Neural cell (in vitro differentiated cells): ENCODE data around the gene SNRPA1. TPM values are rescaled to one million over a fixed set of nuclear protein-coding genes. Genes with fewer than 3 reads are reported as not detected.

Experiments
- H2AFZ ChIP-seq: fragments of 200-600, 300-800 bp; sonication (generic), shearing (Covaris generic); 2 replicates; pipeline ENCODE4 v1.6.0; 2014; ENCODE audit warnings: low read depth, mild to moderate bottlenecking, antibody characterized with exemption, low read length, moderate library complexity
- H3F3A ChIP-seq: fragments of 200-600 bp; shearing (Covaris generic); 2 replicates; pipeline ENCODE4 v1.6.1; 2016; ENCODE audit warnings: mild to moderate bottlenecking, moderate library complexity, mixed read lengths, antibody characterized with exemption, low read length; ENCODE audit not compliant: insufficient read depth, poor library complexity, severe bottlenecking
- H3K27ac ChIP-seq: fragments of 200-600, 300-800 bp; sonication (generic), shearing (Covaris generic); 2 replicates; pipeline ENCODE4 v1.5.1; 2014; ENCODE audit warnings: mild to moderate bottlenecking, low read length, moderate library complexity
- H3K27me3 ChIP-seq: fragments of 300-800, 200-600 bp; sonication (generic), shearing (Covaris generic); 2 replicates; pipeline ENCODE4 v1.6.0; 2014; ENCODE audit warnings: mild to moderate bottlenecking, low read depth, low read length, moderate library complexity; ENCODE audit not compliant: insufficient read depth
- H3K36me3 ChIP-seq: fragments of 300-800, 200-600 bp; sonication (generic), shearing (Covaris generic); 2 replicates; pipeline ENCODE4 v1.5.1; 2014; ENCODE audit warnings: mild to moderate bottlenecking, antibody characterized with exemption, low read length, moderate library complexity; ENCODE audit not compliant: insufficient read depth
- H3K4me2 ChIP-seq: fragments of 300-800, 200-600 bp; sonication (generic), shearing (Covaris generic); 2 replicates; pipeline ENCODE4 v1.6.0; 2014; ENCODE audit warnings: mild to moderate bottlenecking, low read length
- H3K4me3 ChIP-seq: fragments of 300-800, 200-600 bp; sonication (generic), shearing (Covaris generic); 2 replicates; pipeline ENCODE4 v1.5.1; 2014; ENCODE audit warnings: mild to moderate bottlenecking, low read length, moderate library complexity
- H3K79me2 ChIP-seq: fragments of 200-600 bp; shearing (Covaris generic); replicated peaks from 2 replicates; pipeline ENCODE4 v1.6.0; 2014; ENCODE audit warnings: mild to moderate bottlenecking, low read length, moderate library complexity; ENCODE audit not compliant: insufficient read depth
- H3K9ac ChIP-seq: fragments of 300-800, 200-600 bp; sonication (generic), shearing (Covaris generic); 2 replicates; pipeline ENCODE4 v1.6.1; 2016; ENCODE audit warnings: mild to moderate bottlenecking, low read length, mixed read lengths
- H3K9me2 ChIP-seq: fragments of 200-600 bp; shearing (Covaris generic); 2 replicates; pipeline ENCODE4 v1.6.1; 2016; ENCODE audit warnings: mild to moderate bottlenecking, low read length, mixed read lengths; ENCODE audit not compliant: insufficient read depth
- H3K9me3 ChIP-seq: fragments of 200-600, 300-800 bp; sonication (generic), shearing (Covaris generic); 2 replicates; pipeline ENCODE4 v1.6.1; 2016; ENCODE audit warnings: mild to moderate bottlenecking, mixed run types, low read length, moderate library complexity, mixed read lengths
- H4K20me1 ChIP-seq: fragments of 200-600 bp; shearing (Covaris generic); 2 replicates; pipeline ENCODE4 v1.6.1; 2016; ENCODE audit warnings: mild to moderate bottlenecking, mixed run types; ENCODE audit not compliant: insufficient read depth
- EP300 ChIP-seq: fragments of 450-650 bp; conservative IDR thresholded peaks from 2 replicates; pipeline ENCODE4 v1.6.1; 2014; ENCODE audit warnings: antibody characterized with exemption, mild to moderate bottlenecking, moderate library complexity; ENCODE audit not compliant: poor library complexity, severe bottlenecking
- EZH2 ChIP-seq: fragments of 200-600, 300-800 bp; shearing (Covaris generic), sonication (generic); IDR thresholded peaks from 2 replicates; pipeline ENCODE4 v1.6.1; 2014; ENCODE audit warnings: antibody characterized with exemption, low read length, borderline replicate concordance, mild to moderate bottlenecking; ENCODE audit not compliant: insufficient read depth, poor library complexity, severe bottlenecking
- MXI1 ChIP-seq: fragments of 450-650 bp; conservative IDR thresholded peaks from 2 replicates; pipeline ENCODE4 v1.6.1; 2014; ENCODE audit warnings: antibody characterized with exemption, mild to moderate bottlenecking; ENCODE audit not compliant: poor library complexity, severe bottlenecking
- POLR2AphosphoS5 ChIP-seq: IDR thresholded peaks from 2 replicates; pipeline ENCODE4 v1.6.1; 2012
- RAD21 ChIP-seq: fragments of 450-650 bp; conservative IDR thresholded peaks from 2 replicates; pipeline ENCODE4 v1.6.1; 2014; ENCODE audit warnings: antibody characterized with exemption, mild to moderate bottlenecking, moderate library complexity
- REST ChIP-seq: IDR thresholded peaks from 2 replicates; pipeline ENCODE4 v1.6.1; 2012; ENCODE audit warnings: borderline replicate concordance
- SMC3 ChIP-seq: fragments of 450-650 bp; conservative IDR thresholded peaks from 2 replicates; pipeline ENCODE4 v1.6.1; 2014; ENCODE audit warnings: antibody characterized with exemption, mild to moderate bottlenecking, moderate library complexity; ENCODE audit not compliant: poor library complexity
- TAF1 ChIP-seq: IDR thresholded peaks from 2 replicates; pipeline ENCODE4 v1.6.1; 2012; ENCODE audit warnings: low read depth
- polyA plus RNA-seq: library from polyadenylated mRNA; depleted of rRNA; stranded (reverse); fragments of >200 nt; gene quantifications from 2 replicates; pipeline ENCODE4 v1.2.3, GENCODE V29; 2014

Gene SNRPA1
- polyA plus RNA-seq, 1 donor from 2014 or later: 53.6 TPM

GRCh38 chr15:101275018-101275417 lies 20.0 kb downstream of the SNRPA1 start:
- no peak for TF ChIP-seq RAD21
- no peak for TF ChIP-seq POLR2AphosphoS5
- TF ChIP-seq REST: no peak
- no peak for TF ChIP-seq MXI1
- TF ChIP-seq EP300: no peak
- peaks cover 17% of the 10 kb centered on the region for H3K79me2 ChIP-seq
- H3K27me3 ChIP-seq: no peaks in the 10 kb centered on the region
- no peak overlapping the region for H3K4me3 ChIP-seq
- H2AFZ ChIP-seq: no peak overlapping the region
- no peak overlapping the region for H3K4me2 ChIP-seq
- H3K9me2 ChIP-seq: no peaks in the 10 kb centered on the region
- no peak overlapping the region for H3K9ac ChIP-seq
- no peak overlapping the region for H3K27ac ChIP-seq
- H3F3A ChIP-seq: no peaks in the 10 kb centered on the region
- H4K20me1 ChIP-seq: no peaks in the 10 kb centered on the region
- no peaks in the 10 kb centered on the region for H3K36me3 ChIP-seq
- no peaks in the 10 kb centered on the region for H3K9me3 ChIP-seq

GRCh38 chr15:101273534-101273933 lies 21.5 kb downstream of the SNRPA1 start:
- peaks cover 17% of the 10 kb centered on the region for H3K79me2 ChIP-seq
- no peaks in the 10 kb centered on the region for H4K20me1 ChIP-seq
- H3K4me2 ChIP-seq: no peak overlapping the region
- TF ChIP-seq TAF1 (no peak), EZH2 (no peak), MXI1 (no peak), REST (no peak), POLR2AphosphoS5 (no peak), EP300 (no peak), RAD21 (no peak), SMC3 (no peak)
- H3K36me3 ChIP-seq: no peaks in the 10 kb centered on the region
- H3F3A ChIP-seq: no peaks in the 10 kb centered on the region
- no peaks in the 10 kb centered on the region for H3K27me3 ChIP-seq
- no peaks in the 10 kb centered on the region for H3K9me2 ChIP-seq
- H2AFZ ChIP-seq: no peak overlapping the region
- H3K27ac ChIP-seq: no peak overlapping the region
- no peak overlapping the region for H3K9ac ChIP-seq
- H3K9me3 ChIP-seq: no peaks in the 10 kb centered on the region
- no peak overlapping the region for H3K4me3 ChIP-seq
